Glomerular endothelial cell (primary cell): ENCODE measurements around the gene PTK6. TPM values are rescaled to one million over a fixed set of nuclear protein-coding genes. Genes with fewer than 3 reads are reported as not detected.

Experiments used
- DNase-seq: peaks from one replicate; pipeline ENCODE4 v3.0.0-alpha.2; 2011; ENCODE audit warnings: low read depth, low spot score; ENCODE audit errors: extremely low read depth
- total RNA-seq: library from RNA; depleted of rRNA; stranded (reverse); fragments of >200 nt; gene quantifications from 2 replicates; pipeline ENCODE4 v1.2.3, GENCODE V29; 2015

The PTK6 gene
- total RNA-seq, 1 donor from 2014 or later: not detected

DNA sequence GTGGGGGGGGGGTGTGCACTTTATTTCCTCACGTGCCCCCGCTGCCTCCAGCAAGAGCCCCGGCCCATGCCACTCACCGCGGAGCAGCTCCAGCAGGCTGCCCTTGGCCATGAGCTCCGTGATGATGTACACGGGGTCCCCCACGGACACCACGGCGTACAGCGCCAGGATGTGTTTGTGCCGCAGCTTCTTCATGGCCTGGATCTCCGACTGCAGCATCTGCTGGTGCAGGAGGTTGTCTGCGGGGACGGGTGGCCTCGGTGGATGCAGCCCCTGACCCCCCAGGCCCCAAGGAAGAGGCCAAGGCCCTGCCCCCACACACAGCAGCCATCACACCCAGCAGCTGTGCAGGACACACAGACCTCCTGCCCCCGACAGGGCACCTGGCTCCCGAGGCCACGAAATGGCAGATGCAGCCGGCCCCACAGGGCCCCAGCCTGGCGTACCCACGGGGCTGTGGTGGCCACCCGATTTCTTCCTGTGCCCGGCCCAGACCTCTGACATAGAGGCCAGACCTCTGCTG, 4.7 kb downstream of the PTK6 start:
- no peak for DNase-seq

DNA sequence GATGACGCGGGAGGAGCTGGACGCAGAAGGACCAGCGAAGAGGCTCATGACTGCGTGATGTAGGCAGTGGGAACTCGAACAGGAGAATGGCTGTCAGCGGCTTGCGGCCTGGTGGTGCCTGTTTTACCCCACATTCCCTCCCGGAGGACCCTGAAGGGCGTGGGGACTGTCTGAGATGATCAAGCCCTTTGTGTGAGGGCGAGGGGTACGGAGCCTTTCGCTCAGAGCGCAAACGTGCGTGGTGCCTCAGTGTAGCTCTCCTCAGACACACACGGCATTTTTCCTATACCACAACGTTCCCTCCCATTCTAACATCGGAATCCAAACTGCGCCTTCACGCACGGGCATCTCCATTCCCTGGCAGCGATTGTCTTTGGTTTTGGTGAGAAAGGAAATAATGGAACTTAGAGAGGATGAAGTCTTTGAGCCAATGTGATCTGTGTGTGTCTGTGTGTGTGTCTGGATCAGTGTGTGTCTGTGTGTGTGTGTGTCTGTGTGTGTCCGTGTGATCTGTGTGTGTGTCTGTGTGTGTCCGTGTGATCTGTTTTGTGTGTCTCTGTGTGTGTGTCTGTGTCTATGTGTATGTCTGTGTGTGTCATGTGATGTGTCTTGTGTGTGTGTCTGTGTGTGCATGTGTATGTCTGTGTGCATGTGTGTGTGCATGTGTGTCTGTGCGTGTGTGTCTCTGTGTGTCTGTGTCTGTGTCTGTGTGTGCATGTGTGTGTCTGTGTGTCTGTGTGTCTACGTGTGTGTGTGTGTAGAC, 5.3 kb downstream of the PTK6 start:
- no peak for DNase-seq

DNA sequence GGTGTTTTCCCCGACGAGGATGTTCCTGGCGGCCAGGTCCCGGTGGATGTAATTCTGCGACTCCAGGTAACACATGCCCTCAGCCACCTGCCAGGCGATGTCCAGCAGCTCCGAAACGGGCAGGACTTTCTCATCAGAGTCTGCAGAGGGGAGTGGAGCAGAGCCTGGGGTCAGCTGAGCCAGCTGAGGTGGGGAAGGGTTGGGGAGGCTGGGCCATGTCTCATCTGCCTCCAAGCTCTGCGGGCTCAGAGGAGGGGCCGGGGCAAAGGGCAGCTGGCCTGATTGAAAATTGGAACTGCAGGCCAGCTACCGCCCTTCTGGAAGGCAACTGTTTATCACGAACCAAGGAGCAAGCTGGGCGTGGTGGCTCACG, 6.4 kb downstream of the PTK6 start:
- no peak for DNase-seq

DNA sequence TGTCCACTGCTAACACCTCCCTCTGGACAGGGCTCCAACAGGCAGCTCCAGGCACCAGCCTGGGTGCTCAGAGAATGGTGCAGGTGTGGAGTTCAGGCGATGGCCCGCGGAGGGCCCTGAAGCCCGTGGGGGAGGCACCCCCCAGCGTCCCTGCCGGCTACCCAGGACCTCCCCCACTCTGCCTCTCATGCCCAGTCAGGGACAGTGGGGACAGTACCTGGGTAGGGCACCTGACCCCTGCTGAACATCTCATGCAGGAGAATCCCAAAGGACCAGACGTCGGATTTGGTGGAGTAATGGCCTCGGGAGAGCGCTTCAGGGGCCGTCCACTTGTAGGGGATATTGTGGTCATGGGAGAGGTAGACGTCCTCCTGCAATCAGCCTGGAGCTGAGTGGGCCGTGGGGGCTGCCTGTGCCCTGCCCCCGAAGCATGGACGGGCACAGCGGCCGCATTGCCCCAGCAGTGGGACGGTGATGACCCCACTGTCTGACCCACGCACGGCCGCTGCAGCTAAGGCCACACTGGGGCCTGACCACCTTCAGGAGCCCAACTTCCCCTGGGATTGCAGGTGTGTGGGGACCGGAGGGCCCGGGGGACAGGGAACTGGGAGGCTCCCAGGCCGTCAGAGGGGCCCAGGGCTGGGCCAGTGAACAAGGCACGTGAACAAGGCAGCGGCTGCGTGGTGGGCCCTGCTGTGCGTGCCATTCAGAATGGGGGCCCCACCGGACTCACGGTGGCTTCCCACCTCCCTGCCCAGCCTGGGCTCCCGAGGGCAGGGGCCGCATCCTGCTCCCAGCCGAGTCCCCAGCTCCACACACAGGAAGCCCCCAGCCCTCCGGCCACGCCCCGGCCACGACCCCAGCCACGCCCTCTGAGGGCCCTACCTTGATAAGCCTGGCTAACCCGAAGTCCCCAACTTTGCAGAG, 7.1 kb downstream of the PTK6 start:
- DNase-seq: no peak

DNA sequence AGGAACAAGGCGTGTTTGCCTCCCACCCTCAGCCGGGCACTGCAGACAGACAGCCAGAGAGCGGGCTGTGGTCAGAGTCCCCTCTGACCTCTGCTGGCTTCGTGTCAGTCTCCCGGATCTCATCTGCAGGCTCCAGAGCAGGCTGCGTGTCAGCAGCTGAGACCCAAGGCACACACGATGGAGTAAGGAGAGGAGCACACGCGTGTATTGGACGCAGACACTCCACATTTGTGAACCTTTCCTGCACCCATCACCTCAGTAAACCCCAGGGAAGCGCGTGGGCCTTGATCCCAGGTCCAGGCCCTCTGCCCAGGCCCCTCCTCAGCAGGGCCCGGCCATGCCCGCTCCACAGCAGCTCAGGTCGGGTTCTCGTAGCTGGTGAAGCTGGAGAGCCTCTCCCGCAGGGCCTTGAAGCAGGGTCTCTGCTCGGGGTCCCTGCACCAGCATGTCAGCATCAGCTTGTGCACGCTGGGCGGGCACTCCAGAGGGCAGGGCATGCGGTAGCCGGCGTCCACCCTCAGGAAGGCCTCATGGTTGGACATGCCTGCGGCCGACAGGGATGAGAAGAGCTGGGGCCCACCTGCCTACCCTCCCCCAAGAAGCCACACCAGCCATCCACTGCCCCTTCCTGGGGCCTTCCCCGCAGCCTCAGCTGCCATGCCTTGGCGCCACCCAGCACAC, 7.9 kb downstream of the PTK6 start:
- DNase-seq: no peak

DNA sequence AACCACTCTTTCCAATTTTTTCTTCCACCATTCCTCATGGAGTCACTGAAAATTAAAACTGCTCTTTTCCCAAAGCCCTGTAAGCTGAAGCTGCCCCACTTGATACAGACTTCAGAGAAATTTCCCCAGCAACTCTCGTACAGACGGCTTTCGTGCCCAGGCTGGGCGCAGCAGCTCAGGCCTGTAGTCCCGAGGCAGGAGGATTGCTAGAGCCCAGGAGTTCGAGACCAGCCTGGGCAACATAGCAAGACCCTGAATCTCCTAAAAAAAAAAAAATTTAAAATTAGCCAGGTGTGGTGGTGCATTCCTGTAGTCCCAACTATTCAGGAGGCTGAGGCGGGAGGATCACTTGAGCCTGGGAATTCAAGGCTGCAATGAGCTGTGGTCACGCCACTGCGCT, 10.0 kb downstream of the PTK6 start:
- DNase-seq: no peak

DNA sequence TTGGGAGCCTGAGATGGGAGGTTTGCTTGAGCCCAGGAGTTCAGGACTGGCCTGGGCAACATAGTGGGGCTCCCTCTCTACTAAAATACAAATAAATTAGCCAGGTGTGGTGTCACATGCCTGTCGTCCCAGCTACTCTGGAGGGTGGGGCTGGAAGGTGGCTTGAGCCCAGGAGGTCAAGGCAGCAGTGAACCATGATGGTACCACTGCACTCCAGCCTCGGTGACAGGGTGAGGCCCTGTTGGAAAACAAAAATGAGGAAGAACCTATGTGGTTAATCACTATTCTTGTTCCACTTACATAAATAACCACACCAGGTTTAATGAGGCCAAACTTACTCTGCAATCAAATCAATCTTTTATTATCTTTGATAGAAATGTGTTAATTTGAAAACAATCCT, 11.2 kb downstream of the PTK6 start:
- DNase-seq: no peak

DNA sequence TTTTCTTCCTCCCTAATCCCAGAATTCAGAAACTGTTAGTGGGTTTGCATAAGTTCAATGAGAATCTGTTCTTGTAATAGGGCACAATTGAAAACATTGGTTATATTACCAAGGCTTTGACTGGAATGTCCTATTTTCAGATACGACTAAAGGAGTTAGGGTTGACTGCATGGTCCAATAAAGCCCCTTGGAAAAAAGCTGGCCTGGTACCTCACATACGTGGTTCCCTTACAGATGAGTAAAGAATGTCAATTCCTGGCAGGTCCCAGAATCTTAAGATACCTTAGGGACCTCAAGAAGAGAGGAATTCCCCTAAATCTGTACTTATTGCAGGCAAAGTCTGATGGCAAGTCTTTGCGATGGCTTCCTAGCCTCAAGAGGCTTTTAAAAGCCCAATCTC, 12.0 kb downstream of the PTK6 start:
- no peak for DNase-seq

DNA sequence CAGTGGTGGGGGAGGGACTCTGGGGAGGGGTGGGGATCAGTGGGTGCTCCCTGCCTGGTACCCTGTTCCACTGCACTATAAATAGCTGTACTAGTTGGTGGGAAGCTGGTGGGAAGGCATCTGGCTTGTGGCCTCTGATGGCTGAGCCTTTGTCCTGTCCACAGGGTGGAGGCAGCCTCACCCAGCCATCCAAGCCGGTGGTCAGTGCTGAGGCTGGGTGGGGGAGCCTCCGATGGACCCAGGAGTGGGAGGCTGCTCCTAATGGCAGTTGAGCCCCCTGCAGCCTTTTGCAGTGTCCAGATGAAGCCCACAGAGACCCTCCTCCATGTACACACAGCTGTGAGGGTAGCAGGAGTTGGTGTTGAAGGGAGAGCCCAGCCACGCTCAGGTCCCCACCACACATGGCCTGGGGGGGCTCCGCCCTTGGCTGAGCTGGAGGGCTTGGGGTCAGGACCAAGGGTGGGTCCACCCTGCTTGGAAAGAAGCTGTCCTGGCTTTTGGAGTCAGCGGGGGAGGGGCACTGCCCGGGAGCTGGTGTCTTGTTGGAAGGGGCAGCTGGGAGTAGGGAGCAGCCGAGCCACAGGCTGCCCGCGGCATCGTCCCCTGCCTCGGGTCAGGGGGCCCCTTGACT, 14.1 kb downstream of the PTK6 start:
- no peak for DNase-seq

DNA sequence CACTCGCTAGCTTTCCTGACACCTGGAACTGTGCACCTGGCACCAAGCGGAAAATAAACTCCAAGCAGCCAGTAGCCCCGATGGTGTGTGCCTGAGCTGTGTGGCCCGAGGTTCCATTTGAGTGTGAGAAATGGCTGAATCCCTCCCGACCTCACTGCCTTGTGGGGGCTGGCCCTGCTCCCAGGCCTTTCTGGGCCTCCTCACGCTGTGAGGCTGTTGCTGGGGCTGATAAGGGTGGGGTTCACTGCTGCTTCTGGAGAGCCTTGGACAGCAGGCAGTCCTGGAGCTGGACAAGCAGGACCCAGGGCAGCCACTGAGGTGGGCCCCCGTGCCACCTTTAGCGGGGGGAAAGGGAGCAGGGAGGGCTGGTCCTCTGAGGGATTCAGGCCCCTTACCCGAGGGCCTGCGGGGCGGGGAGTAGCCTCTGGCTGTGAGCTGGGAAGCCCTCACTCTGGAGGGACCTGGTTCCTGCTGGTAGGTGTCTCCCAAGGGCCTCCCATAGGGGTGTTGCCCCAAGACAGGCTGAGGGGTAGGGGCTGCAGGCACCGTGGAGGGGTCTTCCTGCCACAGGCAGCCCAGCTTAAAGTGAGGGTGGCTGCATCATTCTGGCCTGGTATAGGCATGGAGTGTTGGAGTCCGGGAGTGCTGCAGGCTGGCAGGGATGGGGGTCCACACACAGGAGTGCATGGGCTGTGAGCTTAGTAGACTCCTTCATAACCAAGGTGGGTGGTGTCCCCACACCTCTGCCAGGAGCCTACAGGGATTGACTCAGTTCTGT, 14.9 kb downstream of the PTK6 start:
- DNase-seq: no peak

DNA sequence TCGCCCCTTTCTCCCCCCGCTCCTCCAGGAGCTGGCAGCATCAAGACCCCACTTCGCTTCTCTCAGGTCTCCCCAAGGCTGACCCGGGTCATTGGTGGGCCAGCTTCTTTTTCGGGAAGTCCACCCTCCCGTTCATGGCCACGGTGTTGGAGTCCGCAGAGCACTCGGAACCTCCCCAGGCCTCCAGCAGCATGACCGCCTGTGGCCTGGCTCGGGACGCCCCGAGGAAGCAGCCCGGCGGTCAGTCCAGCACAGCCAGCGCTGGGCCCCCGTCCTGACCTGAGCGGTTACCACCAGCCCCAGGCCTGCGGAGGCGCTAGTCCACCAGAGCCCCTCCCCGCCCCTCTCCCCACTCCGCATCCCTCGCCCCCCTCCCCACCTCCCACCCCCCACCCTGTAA, 15.6 kb downstream of the PTK6 start:
- DNase-seq: no peak

DNA sequence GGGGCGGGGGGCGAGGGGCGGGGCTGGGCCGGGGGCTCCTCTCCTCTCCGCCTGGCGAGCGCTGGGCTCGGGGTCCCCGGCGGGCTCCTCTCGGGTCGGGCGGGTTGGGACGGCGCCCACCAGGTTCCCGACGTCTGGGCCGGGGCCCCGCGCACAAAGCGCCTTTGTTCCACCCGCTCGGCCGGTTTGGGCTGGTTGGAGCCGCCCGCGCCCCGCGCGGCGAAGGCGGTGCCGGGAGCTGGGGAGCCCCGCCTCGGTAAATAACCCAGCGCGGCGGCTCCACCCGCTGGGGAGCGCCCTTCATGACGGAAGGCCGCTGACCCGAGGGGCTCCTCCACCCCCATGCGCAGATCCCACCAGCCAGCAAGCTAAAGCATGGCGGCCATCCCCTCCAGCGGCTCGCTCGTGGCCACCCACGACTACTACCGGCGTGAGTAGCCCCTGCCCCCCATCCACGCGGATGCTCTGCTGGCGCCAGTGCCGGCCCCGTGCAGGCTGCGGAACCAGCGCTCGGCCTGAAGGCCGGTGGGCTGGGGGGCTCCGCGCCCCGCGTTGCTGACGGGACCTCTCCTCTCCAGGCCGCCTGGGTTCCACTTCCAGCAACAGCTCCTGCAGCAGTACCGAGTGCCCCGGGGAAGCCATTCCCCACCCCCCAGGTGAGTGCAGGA, 16.1 kb downstream of the PTK6 start:
- DNase-seq: no peak

DNA sequence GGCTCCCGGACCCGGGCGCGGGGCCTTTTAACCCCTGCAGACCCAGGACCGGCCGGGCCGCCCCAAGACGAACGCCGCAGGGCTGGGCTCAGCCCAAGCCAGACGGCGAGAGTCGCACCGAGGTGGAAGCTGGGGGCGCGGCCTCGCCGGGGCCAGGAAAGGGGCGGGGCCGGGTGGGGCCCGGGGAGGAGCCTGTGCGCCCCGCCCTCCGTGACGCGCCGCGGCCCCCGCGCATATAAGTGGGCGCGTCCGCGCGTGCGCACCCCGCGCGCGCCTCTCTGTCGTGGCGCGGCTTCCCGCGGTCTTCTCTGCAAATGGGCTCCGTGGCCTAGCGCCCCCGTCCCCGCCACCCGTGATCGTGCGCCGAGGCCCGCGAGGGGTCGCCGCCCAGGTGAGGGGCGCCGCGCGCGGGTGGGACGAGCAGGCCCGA, 16.7 kb downstream of the PTK6 start, which contains the start of gene PPDPF:
Gene PPDPF (plus strand): TSS at position 262 of the 430 bp plus-strand sequence. CDS start 544 bp downstream, outside the sequence.
- no peak for DNase-seq

DNA sequence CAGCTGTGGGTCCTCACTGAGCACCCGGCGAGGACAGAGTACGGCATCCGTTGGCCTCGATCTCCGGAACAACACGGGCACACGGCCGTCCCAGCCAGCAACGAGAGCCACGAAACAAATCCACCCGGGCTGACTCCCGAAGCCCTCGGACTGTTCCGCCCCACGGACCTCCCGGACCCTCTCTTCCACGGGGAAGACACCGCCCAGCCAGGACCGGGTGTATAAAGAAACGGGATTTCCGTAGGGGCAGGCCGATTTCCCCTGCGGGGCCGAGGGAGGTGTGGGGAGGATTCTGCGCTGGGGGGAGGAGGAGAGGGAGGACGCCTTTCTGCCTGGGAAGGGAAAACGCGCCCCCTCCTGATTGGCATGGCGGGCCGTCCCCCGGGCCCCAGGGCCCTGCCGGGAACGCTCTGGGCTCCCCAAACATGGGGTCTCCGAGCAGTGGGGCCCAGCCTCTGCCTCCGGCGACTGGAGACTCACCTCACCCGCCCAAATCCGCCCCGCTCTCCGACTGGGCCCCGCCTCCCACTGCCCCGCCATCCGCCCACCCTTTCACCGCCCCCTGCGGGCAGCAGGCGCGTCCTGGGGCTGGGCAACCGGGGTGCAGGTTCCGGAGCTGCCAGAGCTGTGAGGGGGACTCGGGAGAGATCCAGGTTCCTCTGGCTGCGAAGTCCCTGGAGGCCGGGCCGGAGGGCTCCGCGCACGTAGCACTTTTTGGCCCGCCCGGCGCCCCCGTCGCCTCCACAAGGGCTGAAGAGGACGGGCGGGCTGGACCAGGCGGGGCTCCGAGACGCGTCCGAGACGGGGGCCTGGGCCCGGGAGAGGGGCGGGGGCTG, 17.3 kb downstream of the PTK6 start:
- no peak for DNase-seq

DNA sequence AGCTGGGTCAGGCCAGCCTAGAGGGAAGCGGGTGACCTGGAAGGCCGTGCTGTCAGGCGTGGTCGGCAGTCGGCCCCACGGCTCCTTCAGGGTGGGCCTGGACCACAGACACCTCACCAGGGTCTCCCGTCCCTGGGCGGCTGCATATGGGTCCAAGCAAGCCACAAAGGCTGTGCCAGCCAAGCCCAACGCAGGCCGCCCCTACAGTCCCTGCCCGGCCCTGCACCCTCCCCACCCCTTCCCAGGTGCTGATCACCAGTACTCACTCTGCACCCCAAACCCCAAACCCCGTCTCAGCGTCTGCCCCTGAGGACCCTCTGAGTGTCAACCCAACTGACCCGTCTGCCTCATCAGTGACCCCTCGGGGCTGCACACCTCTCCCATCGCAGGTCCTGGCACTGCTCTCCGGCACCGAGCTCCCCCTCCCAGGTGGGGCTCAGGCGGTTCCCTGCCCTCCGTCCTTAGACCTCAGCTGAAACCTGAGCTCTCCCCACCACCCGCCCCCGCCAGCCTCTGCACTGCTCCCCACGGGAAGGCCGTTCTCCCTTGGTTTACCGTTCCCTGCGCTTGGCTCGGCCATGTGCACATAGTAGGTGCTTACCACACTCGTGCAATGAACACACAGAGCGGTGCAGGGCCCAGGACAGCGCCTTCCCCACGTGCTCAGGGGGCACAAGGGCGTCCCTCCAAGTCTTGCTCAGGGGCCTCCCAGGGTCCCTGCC, 18.1 kb downstream of the PTK6 start:
- no peak for DNase-seq

DNA sequence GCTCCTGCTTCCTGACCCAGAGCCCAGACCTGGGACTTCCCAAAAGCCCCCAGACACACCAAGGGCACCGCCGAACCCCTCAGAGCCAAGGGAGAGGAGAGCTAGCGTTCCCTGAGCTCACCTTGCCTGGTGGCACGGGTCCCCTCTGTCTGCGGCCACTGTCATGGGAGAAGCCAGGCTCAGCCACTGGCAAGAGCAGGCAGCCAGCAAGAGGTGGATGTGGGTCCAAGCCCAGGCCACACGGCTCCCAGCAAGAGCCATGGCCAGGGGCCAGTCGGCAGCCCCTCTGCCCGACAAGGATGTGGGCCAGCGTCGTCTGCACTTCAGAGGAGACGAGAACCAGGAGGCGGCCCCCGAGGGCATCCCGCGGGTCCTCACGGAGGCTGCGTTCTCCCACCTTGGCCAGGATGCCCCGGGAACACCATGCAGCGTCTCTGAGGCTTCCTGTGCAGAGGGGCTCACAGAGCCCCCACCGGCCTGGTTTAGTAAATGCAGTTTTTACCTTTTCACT, 18.8 kb downstream of the PTK6 start:
- DNase-seq: no peak
